Liver (tissue), 9 donors: ENCODE measurements around the gene KANK3. TPM values are rescaled to one million over a fixed set of nuclear protein-coding genes. Genes with fewer than 3 reads are reported as not detected.

Experiments used
- DNase-seq: peaks from one replicate; pipeline ENCODE4 v3.0.0-alpha.2; 2017; ENCODE audit warnings: low spot score
- H3K27ac ChIP-seq, 2 donors: one replicate each; pipeline ENCODE4 v1.7.0; 2013; ENCODE audit warnings: inconsistent platforms in 2 of 2, low read length in 2 of 2, control low read depth in 1 of 2, low read depth in 1 of 2, mild to moderate bottlenecking in 1 of 2
- H3K27me3 ChIP-seq, 4 donors: one replicate each; pipeline versions ENCODE4 v1.6.1 to v1.7.0; 2013; ENCODE audit warnings: low read length in 3 of 4, inconsistent platforms in 1 of 4, mild to moderate bottlenecking in 1 of 4, moderate library complexity in 1 of 4; ENCODE audit not compliant: control insufficient read depth in 4 of 4, insufficient read depth in 4 of 4
- H3K36me3 ChIP-seq, 4 donors: one replicate each; pipeline versions ENCODE4 v1.6.1 to v1.7.0; 2013; ENCODE audit warnings: low read length in 3 of 4, mild to moderate bottlenecking in 3 of 4, low read depth in 1 of 4, moderate library complexity in 1 of 4; ENCODE audit not compliant: control insufficient read depth in 4 of 4, insufficient read depth in 3 of 4
- H3K4me1 ChIP-seq, 4 donors: one replicate each; pipeline versions ENCODE4 v1.6.1 to v1.7.0; 2013; ENCODE audit warnings: low read length in 3 of 4, mild to moderate bottlenecking in 3 of 4, moderate library complexity in 1 of 4; ENCODE audit not compliant: control insufficient read depth in 4 of 4, insufficient read depth in 4 of 4
- H3K4me3 ChIP-seq, 3 donors: one replicate each; pipeline versions ENCODE4 v1.6.1 to v1.7.0; 2013; ENCODE audit warnings: low read length in 3 of 3, control low read depth in 1 of 3, low read depth in 1 of 3, mild to moderate bottlenecking in 1 of 3
- H3K9ac ChIP-seq, 2 donors: one replicate each; pipeline ENCODE4 v1.7.0; 2013; ENCODE audit warnings: low read length in 2 of 2, mild to moderate bottlenecking in 2 of 2, moderate library complexity in 2 of 2, control low read depth in 1 of 2, low read depth in 1 of 2
- H3K9me3 ChIP-seq, 4 donors: one replicate each; pipeline versions ENCODE4 v1.6.1 to v1.7.0; 2013; ENCODE audit warnings: low read length in 3 of 4; ENCODE audit not compliant: control insufficient read depth in 4 of 4
- ATF3 ChIP-seq: IDR thresholded peaks from 2 replicates; pipeline ENCODE4 v1.6.1; 2016; ENCODE audit warnings: antibody characterized with exemption
- CTCF ChIP-seq: fragments of 150-350 bp; IDR thresholded peaks from 2 replicates; pipeline ENCODE4 v1.5.1; 2017; ENCODE audit warnings: improper control_type of control experiment, low read depth, low read length; ENCODE audit not compliant: missing input control
- FOXA1 ChIP-seq: IDR thresholded peaks from 2 replicates; pipeline ENCODE4 v1.6.1; 2016; ENCODE audit warnings: antibody characterized with exemption
- FOXA2 ChIP-seq: IDR thresholded peaks from 2 replicates; pipeline ENCODE4 v1.6.1; 2016; ENCODE audit warnings: antibody characterized with exemption
- GABPA ChIP-seq, 2 donors: IDR thresholded peaks in 1 of 2; conservative IDR thresholded peaks in 1 of 2; 2 replicates each; pipeline ENCODE4 v1.6.1; 2016; ENCODE audit warnings: antibody characterized with exemption in 2 of 2, mild to moderate bottlenecking in 1 of 2, moderate library complexity in 1 of 2
- HNF4G ChIP-seq: IDR thresholded peaks from 2 replicates; pipeline ENCODE4 v1.6.1; 2016; ENCODE audit warnings: antibody characterized with exemption
- NR2F2 ChIP-seq: IDR thresholded peaks from 2 replicates; pipeline ENCODE4 v1.6.1; 2016; ENCODE audit warnings: antibody characterized with exemption
- RAD21 ChIP-seq, 2 donors: IDR thresholded peaks; 2 replicates each; pipeline ENCODE4 v1.6.1; 2016; ENCODE audit warnings: antibody characterized with exemption in 2 of 2, mild to moderate bottlenecking in 2 of 2
- RXRA ChIP-seq, 2 donors: IDR thresholded peaks; 2 replicates each; pipeline ENCODE4 v1.6.1; 2017 to 2018; ENCODE audit warnings: antibody characterized with exemption in 2 of 2, mild to moderate bottlenecking in 1 of 2
- SP1 ChIP-seq: IDR thresholded peaks from 2 replicates; pipeline ENCODE4 v1.6.1; 2018; ENCODE audit warnings: antibody characterized with exemption, mild to moderate bottlenecking
- ZBTB33 ChIP-seq: IDR thresholded peaks from 2 replicates; pipeline ENCODE4 v1.6.1; 2016; ENCODE audit warnings: antibody characterized with exemption
- WGBS: extraction: QIAGEN DNeasy Blood & Tissue Kit; methylation state at CpG from one replicate; pipeline ENCODE4 v1.1.7; 2013; 5-methylcytosine and 5-hydroxymethylcytosine counted together
- polyA plus RNA-seq, 2 donors: library from polyadenylated mRNA; stranded (reverse) in 1 of 2; unstranded in 1 of 2; fragments of 200-250 nt in 1 of 2; fragments of >200 nt in 1 of 2; fragmentation: Nextera tagmentation in 1 of 2; extraction: Ambion mirVana in 1 of 2; gene quantifications; one replicate each; pipeline versions ENCODE4 v1.2.1 to v1.2.3, GENCODE V29; 2013 to 2015
- total RNA-seq, 2 donors: library from RNA; depleted of rRNA; stranded (reverse); fragments of >200 nt; gene quantifications; one replicate each; pipeline ENCODE4 v1.2.3, GENCODE V29; 2014
- TF ChIP-seq, protein P1 (sequence below): IDR thresholded peaks from 2 replicates; pipeline ENCODE4 v1.6.1; 2016; ENCODE audit warnings: antibody characterized with exemption, mild to moderate bottlenecking
- donor health status: healthy.
- donor health status: healthy.
- donor health status: healthy.
- donor health status: healthy.
- donor health status: healthy.

The KANK3 gene
- total and polyA plus RNA-seq, 4 donors, result 0.44 to 4.5 (median 3.4) TPM

GRCh38 chr19:8304841-8305621 is 38.0 kb downstream of the KANK3 start (continued):
- TF ChIP-seq ATF3 (no peak), SP1 (no peak), FOXA1 (no peak), HNF4G (no peak), CTCF (no peak)

GRCh38 chr19:8302734-8303133 is 40.3 kb downstream of the KANK3 start:
- no peak overlapping the region for H3K9ac ChIP-seq
- 74% methylated on average over 7 of the region's 7 CpGs for WGBS
- no peak overlapping the region for H3K4me3 ChIP-seq
- H3K36me3 ChIP-seq, result peaks cover 0 to 3% (median 1%) of the 10 kb centered on the region in 4 donors
- no peaks in the 10 kb centered on the region for H3K9me3 ChIP-seq
- peaks cover 12 to 24% (median 21%) of the 10 kb centered on the region in 4 donors for H3K4me1 ChIP-seq
- H3K27ac ChIP-seq, result no peak overlapping the region
- no peak for DNase-seq
- no peaks in the 10 kb centered on the region for H3K27me3 ChIP-seq
- TF ChIP-seq RAD21 (IDR thresholded peaks at IDR 0.05) (no peak), CTCF (no peak), RXRA (IDR thresholded peaks at IDR 0.05) (no peak), ZBTB33 (no peak), FOXA2 (no peak), NR2F2 (no peak), SP1 (no peak), GABPA (IDR thresholded peaks at IDR 0.05 in 1 of 2, conservative IDR thresholded peaks at IDR 0.05 in 1 of 2) (no peak), FOXA1 (no peak)
- TF ChIP-seq, protein P1, sequence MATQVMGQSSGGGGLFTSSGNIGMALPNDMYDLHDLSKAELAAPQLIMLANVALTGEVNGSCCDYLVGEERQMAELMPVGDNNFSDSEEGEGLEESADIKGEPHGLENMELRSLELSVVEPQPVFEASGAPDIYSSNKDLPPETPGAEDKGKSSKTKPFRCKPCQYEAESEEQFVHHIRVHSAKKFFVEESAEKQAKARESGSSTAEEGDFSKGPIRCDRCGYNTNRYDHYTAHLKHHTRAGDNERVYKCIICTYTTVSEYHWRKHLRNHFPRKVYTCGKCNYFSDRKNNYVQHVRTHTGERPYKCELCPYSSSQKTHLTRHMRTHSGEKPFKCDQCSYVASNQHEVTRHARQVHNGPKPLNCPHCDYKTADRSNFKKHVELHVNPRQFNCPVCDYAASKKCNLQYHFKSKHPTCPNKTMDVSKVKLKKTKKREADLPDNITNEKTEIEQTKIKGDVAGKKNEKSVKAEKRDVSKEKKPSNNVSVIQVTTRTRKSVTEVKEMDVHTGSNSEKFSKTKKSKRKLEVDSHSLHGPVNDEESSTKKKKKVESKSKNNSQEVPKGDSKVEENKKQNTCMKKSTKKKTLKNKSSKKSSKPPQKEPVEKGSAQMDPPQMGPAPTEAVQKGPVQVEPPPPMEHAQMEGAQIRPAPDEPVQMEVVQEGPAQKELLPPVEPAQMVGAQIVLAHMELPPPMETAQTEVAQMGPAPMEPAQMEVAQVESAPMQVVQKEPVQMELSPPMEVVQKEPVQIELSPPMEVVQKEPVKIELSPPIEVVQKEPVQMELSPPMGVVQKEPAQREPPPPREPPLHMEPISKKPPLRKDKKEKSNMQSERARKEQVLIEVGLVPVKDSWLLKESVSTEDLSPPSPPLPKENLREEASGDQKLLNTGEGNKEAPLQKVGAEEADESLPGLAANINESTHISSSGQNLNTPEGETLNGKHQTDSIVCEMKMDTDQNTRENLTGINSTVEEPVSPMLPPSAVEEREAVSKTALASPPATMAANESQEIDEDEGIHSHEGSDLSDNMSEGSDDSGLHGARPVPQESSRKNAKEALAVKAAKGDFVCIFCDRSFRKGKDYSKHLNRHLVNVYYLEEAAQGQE, result no peak
